ENCODE data around the gene CEL.

Gene CEL

GRCh38 chr9:133106511-133107244 lies 44.9 kb downstream of the CEL start:
- DNase-seq = no peak

GRCh38 chr9:133107245-133107722 lies 45.5 kb downstream of the CEL start:
- no peak for DNase-seq

DNA sequence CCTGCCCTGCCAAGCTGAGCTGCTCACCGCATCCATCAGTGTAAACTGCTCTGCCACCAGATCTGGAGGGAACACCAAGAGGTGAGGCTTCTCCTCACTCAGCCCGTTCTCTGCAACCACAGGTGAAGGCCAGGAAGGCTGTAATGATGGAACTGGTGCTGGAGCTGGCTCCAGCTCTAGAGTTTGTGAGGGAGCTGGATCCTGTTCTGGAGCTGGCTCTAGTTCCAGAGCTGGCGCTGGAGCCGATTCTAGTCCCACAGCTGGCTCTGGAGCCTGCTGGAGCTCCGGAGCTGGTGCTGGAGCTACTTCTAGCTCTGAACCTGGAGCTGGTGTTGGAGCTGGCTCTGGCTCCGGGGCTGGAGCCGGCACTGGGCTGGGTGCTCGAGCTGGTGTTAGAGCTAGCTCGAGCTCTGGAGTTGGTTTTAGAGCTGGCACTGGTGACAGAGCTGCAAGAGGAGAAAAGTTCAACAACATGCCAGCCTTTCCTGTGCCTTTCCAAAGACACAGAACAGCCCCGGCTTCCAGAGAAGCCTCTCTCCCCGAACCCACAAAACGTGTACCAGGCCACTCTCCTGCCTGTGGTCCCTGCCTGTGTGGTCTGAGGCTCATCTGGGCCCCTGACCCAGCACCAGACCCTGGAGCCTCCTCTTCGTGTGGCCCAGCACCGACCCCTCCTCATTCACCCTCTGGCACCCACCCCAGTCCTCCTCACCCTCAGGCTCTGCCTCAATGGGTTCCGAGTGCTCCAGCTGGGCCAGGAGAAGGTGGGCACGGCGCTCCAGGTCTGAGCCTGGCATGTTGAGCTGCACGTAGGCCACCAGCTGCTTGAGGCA lies 46.4 kb downstream of the CEL start:
- no peak for DNase-seq

DNA sequence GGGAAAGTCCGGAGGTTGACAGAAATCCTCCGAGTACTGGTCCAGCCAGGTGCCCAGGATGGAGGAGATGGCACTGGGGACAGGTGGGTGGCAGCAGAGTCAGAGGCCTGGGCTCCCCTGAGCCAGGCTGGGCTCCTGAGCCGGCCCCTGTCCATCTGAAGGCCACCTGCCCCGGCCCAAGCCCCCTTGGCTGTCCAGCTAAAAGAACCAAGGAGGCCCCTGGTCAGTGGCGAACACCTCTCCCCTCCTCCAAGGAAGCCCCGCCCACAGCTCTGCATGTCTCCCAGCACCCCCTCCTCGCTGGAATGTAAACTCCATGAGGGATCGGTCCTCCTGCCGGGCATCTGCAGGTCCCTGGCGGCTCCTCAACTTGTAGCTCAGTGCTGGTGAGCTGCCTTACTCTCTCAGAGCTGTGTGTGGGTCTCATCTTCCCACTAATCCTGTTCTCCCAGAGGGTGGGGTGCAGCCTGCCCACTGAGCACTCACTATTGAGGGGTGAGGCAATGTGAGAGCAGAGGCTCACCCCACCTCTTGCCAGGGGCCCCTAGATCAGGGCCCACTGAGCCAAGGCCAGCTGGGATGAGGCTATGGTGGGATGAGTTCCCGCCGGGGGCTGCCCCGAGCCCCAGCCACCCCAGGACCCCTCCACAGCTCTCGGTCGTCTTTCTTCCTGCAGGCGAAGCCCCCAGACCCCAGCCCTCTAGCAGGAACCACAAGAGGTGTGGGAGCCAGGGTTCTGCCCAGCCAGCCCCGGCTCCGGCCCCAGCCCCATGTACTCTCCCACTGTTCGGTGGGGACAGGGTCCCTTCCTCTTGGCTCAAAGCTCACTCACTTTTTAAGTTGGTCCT lies 47.2 kb downstream of the CEL start:
- no peak for DNase-seq

DNA sequence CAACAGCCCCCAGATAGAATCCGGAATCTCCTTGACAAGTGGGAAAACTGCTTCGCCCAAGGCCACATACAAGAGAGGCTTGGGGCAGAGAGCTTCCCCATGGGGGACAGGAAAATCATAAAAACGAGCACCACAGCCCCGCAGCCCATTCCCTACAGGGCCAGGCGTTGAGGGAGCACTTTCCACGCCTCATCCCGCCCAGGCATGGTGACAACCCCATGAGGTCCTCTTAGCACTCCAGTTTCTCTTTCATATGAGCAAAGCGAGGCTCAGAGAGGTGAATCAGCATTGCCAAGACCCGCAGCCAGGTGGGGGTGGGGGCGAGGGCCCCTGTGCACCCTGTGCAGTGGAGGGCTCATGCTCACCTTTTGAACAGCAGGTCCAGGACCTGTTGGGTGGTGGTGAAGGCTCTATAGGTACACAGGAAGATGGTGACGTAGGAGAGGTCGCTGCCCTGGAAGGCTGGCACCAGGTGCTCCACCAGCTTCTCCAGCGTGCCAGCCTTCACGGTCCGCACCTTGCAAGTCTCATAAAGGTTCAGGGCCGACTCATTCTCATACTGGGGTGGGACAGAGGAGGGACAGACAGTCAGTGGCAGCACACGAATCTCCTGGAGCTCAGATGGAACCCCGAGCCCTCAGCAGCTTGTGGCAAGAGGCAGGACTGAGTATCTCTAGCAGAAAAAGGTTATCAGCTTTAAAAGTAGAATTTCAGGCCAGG lies 48.3 kb downstream of the CEL start:
- no peak for DNase-seq

DNA sequence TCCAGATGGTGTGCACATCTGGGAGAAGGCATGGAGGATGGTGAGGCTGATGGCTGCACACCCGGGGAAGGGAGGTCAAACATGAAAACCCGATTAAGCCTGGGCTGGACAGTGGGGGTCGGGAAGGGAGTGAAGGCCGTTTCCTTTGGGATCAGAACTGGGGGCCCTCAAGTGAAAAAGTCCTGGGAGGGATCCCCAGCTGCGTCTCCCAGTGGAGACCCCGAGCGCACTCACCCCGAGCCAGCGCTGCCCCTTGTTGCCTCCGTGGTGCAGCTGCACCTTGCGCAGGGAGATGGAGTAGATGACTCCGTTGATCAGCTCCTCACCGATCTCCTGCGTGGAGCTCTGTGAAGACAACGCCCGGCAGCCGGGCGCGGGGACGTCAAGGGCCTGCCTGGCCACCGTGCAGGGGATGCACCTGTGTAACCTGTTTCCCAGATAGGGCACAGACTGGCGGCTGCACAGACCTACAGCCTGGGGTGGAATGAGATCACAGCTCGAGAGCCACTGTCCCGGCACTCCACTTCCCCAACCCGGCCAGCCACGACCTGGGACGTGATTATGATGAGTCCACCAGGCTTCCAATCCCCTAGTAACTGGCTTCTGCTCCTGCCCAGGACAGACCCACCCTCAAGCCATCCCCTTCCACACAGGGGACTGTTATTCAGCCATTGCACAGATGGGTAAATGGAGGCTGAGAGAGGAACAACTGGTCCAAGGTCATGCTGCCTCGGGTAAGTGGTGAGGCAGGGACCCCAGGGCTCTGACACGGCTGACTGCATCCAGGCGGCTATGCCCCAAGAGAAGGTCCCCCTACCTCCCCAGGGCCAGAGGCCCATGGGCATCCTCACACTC lies 50.3 kb downstream of the CEL start:
- DNase-seq = no peak

DNA sequence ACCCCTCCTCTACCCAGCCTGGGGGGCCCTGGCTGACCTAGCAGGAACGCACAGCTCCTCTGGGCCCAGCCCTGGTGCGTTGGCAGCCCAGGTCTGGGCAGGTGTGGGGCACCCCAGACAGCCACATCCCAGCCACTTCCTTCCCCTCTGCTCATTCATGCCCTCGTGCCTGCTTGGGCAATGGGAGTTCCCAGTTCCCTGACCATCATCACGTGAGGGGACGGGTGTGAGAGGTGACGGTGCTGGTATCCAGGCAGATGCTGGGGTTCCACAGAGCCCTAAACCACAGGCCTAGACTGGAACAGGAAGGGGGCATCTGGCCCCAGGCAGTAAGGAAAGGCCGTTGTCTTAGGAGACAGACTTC lies 50.9 kb downstream of the CEL start:
- DNase-seq = no peak

DNA sequence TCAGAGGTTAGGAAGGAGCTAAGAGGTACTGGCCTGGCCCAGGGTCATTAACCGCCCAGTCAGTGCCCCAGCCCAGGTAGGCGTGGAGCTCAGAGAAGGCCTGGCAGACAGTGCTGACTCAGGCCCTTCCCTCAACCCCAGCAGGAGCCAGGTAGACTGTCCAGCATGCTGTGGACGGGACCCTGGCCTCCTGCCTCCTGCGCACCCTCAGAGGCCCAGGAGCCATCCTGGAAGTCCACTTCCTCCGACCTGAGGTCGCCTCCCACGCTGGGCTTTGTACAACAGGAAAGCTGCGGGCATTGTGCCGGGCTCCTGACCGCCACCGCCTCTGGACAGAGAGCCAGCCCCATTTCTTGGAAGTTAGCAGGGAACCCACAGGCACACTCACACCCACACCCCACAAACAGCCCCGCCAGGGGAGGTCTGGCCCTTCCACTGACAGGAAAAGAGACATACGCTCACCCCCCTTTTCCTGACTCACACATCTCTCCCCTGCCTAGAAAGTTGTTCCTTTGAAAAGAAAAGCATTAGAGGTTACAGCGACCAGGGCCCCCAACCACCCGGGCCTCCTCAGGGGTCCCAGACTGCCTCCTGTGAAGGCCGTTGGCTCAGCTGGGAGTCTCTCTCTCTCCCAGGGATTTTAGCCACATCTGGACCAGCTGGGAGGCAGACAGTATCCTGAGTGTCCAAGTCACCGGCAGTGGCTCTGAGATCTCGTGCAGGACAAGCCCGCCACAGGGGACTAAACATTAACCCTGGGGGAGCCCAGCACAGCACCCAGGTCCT lies 51.6 kb downstream of the CEL start:
- DNase-seq = no peak

- DNase-seq = peak; percentile 76
Observed at GRCh38 chr9:133113949-133114885, 52.4 kb downstream of the CEL start.

DNA sequence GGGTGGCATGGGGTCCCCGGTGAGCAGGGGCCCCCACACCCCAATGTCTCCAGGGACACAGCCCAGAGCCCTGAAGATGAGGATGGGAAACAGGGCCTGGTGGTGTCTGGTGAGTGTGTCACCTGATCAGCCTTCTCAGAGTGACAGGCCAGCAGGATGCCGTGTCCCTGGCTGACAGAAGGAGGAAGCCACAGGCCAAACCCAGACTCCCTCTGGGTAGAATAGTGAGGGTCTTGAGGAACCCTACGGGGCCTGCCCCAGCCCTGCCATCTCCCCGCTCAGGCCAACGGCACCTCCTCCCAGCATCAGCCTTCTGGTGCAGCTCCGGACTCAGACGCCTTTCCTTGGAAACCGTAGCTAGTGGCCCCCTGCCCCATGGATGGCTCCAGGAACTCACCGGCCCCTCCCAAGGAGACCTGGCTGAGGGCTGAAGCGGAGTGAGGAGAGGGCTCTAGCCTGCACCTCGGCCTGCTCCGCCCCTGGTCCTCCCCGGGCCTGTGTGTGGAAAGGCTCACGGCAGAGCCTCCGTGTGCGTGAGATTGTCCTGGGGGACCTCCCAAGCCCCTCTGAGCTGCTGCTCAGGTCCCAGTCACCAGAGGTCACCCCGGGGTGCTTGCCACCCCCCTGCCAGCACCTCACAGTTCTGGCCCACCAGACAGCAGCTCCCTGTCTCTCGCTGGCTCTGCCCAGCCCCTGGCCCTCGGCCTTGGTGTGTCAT lies 53.3 kb downstream of the CEL start:
- peak; percentile 61 for DNase-seq

DNA sequence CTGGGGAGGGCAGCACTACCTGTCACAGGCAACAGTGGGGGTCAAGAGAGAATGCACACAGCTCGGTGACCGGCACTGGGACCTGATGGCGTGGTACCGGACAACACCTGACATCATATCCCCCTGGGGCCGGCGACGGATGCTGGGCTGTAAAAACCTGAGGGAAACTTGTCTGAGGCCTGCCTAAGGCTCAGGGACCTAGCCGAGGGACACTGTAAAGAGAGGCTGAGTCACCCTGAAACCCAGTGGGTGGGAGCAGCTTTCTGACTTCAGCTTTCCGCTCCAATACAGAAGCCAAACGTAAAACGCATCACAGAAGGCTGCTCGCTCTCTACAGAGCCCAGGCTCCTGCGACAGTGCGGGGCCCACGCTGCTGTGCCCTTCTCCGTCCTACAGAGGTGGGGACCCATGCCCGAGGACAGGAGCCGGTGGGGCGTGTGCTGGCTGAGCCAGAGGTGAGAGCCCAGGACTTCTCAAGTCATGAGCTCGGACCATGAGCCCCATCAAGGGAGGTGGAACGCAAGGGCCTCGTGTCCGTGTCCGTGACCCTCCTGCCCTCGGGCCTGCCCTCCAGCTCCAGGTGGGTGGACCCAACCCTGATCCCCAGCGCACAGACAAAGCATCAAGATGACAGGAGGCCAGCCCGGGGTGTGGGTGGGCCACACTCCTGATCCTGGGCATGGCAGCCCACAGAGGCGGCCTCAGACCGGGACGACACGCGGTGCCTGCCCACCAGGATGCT lies 54.0 kb downstream of the CEL start:
- no peak for DNase-seq

- DNase-seq = no peak
Observed at GRCh38 chr9:133116346-133117231, 54.8 kb downstream of the CEL start.

- DNase-seq = no peak
Observed at GRCh38 chr9:133117271-133118178, 55.7 kb downstream of the CEL start.

GRCh38 chr9:133118179-133118520 lies 56.4 kb downstream of the CEL start:
- DNase-seq = no peak

GRCh38 chr9:133118568-133118967 lies 56.8 kb downstream of the CEL start:
- no peak for DNase-seq

All from eye (tissue), 1 donor.